H1 (cell line): ENCODE data around the gene PHLDA2. TPM values are rescaled to one million over a fixed set of nuclear protein-coding genes. Genes with fewer than 3 reads are reported as not detected.

Source experiments
- CBX5 ChIP-seq: fragments of 300-800, 300-1000 bp; sonication (generic); IDR thresholded peaks from 2 replicates; pipeline ENCODE4 v1.7.1; 2016; ENCODE audit warnings: antibody characterized with exemption, low read length, low read depth
- POLR2A ChIP-seq, 2 experiments: IDR thresholded peaks; 1 replicate in 1 of 2; 2 replicates in 1 of 2; pipeline ENCODE4 v1.6.1; 2011; ENCODE audit warnings: low read depth in 2 of 2, low read length in 2 of 2, mild to moderate bottlenecking in 2 of 2; ENCODE audit errors: control extremely low read depth in 1 of 2
- RFX5 ChIP-seq: IDR thresholded peaks from 2 replicates; pipeline ENCODE4 v1.6.1; 2011; ENCODE audit warnings: low read depth, low read length, improper control_type of control experiment, borderline replicate concordance
- polyA plus RNA-seq, 7 experiments: library from polyadenylated mRNA; depleted of rRNA in 3 of 7; stranded (reverse) in 5 of 7; unstranded in 2 of 7; fragments of >200 nt in 5 of 7; fragments of 200-250 nt in 2 of 7; gene quantifications; 1 replicate in 5 of 7; 2 replicates in 1 of 7; 4 replicates in 1 of 7; pipeline versions ENCODE4 v1.2.1 to v1.2.3, GENCODE V29; 2011 to 2013; ENCODE audit warnings: missing spikeins in 2 of 7, mixed read lengths in 2 of 7
- total RNA-seq: library from RNA; stranded (reverse); fragmentation: NEBNext Ultra II Directional; extraction: Animal tissue kit (Norgen Biotek cat#: 25700); gene quantifications from 2 replicates; pipeline ENCODE4 v1.2.1, GENCODE V29; 2021
- TF ChIP-seq, protein P1 (sequence below): IDR thresholded peaks from 2 replicates; pipeline ENCODE4 v1.6.1; 2011; ENCODE audit warnings: low read length, improper control_type of control experiment
- TF ChIP-seq, protein P2 (sequence below): fragments of 300-600 bp; sonication (generic); IDR thresholded peaks from 2 replicates; pipeline ENCODE4 v1.7.1; 2012; ENCODE audit warnings: low read length, moderate library complexity, mild to moderate bottlenecking, inconsistent platforms; ENCODE audit not compliant: insufficient replicate concordance
- TF ChIP-seq, protein P3 (sequence below): IDR thresholded peaks from 2 replicates; pipeline ENCODE4 v1.6.1; 2012; ENCODE audit warnings: low read length, inconsistent platforms

PHLDA2 gene
- total and polyA plus RNA-seq, 2 of the 8 experiments (the other 6 are each of a cell fraction or from before 2014, with no cell fraction given): 5.2 to 7.6 TPM

DNA sequence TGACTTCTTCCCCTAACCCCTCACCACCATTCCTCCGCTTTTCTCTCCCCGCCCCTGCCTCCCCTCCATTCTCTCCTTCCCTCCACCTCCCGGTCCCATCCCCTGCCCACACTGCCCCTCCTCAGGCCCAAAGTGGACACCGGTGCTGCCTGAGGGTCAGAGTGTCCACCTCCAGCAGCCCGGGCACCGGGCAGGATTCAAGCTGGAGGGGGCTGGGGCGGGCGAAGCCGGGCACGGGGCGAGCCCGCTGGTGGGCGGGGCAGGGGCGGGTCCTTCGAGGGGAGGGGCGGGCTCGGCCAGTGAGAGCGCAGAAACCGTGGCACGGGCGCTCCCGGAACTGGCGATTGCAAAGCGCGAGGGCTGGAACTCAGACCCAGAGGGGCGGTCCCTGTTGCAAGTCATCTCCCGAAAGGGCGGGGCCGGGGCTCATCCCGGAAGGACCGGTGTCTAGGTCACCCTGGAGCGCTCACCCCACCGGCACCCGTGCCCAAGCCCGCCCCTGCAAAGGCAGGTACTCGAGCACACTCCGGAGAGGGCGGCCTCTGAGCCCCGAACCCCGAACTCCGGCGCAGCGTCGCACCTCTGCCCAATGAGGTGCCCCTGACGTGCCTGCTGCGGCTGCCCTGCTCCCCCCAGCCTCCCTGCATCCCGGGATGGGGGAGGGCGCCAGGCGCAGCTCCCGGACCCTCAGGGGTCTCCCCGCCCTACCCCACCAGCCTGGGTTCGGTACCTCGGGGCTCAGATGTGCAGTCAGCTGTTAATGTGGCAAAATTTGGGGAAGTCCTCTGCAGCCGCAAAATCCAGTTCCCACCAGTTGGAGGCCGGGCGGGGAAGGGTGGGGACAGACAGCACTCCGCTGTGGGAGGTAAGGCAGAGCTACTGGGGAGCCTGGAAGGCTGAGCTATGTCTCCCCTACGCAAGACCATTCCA is 27.1 kb downstream of the PHLDA2 start (continued):
- TF ChIP-seq, protein P1, sequence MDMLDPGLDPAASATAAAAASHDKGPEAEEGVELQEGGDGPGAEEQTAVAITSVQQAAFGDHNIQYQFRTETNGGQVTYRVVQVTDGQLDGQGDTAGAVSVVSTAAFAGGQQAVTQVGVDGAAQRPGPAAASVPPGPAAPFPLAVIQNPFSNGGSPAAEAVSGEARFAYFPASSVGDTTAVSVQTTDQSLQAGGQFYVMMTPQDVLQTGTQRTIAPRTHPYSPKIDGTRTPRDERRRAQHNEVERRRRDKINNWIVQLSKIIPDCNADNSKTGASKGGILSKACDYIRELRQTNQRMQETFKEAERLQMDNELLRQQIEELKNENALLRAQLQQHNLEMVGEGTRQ: no peak
- TF ChIP-seq POLR2A (IDR thresholded peaks at IDR 0.05; ENCODE audit: control extremely low read depth in 1 of 2, low read depth in 2 of 2, low read length in 2 of 2) (peak in 1 of 2 experiments; percentile 18; a peak in 1 of 3 replicates), RFX5 (no peak), CBX5 (no peak)
- TF ChIP-seq, protein P2, sequence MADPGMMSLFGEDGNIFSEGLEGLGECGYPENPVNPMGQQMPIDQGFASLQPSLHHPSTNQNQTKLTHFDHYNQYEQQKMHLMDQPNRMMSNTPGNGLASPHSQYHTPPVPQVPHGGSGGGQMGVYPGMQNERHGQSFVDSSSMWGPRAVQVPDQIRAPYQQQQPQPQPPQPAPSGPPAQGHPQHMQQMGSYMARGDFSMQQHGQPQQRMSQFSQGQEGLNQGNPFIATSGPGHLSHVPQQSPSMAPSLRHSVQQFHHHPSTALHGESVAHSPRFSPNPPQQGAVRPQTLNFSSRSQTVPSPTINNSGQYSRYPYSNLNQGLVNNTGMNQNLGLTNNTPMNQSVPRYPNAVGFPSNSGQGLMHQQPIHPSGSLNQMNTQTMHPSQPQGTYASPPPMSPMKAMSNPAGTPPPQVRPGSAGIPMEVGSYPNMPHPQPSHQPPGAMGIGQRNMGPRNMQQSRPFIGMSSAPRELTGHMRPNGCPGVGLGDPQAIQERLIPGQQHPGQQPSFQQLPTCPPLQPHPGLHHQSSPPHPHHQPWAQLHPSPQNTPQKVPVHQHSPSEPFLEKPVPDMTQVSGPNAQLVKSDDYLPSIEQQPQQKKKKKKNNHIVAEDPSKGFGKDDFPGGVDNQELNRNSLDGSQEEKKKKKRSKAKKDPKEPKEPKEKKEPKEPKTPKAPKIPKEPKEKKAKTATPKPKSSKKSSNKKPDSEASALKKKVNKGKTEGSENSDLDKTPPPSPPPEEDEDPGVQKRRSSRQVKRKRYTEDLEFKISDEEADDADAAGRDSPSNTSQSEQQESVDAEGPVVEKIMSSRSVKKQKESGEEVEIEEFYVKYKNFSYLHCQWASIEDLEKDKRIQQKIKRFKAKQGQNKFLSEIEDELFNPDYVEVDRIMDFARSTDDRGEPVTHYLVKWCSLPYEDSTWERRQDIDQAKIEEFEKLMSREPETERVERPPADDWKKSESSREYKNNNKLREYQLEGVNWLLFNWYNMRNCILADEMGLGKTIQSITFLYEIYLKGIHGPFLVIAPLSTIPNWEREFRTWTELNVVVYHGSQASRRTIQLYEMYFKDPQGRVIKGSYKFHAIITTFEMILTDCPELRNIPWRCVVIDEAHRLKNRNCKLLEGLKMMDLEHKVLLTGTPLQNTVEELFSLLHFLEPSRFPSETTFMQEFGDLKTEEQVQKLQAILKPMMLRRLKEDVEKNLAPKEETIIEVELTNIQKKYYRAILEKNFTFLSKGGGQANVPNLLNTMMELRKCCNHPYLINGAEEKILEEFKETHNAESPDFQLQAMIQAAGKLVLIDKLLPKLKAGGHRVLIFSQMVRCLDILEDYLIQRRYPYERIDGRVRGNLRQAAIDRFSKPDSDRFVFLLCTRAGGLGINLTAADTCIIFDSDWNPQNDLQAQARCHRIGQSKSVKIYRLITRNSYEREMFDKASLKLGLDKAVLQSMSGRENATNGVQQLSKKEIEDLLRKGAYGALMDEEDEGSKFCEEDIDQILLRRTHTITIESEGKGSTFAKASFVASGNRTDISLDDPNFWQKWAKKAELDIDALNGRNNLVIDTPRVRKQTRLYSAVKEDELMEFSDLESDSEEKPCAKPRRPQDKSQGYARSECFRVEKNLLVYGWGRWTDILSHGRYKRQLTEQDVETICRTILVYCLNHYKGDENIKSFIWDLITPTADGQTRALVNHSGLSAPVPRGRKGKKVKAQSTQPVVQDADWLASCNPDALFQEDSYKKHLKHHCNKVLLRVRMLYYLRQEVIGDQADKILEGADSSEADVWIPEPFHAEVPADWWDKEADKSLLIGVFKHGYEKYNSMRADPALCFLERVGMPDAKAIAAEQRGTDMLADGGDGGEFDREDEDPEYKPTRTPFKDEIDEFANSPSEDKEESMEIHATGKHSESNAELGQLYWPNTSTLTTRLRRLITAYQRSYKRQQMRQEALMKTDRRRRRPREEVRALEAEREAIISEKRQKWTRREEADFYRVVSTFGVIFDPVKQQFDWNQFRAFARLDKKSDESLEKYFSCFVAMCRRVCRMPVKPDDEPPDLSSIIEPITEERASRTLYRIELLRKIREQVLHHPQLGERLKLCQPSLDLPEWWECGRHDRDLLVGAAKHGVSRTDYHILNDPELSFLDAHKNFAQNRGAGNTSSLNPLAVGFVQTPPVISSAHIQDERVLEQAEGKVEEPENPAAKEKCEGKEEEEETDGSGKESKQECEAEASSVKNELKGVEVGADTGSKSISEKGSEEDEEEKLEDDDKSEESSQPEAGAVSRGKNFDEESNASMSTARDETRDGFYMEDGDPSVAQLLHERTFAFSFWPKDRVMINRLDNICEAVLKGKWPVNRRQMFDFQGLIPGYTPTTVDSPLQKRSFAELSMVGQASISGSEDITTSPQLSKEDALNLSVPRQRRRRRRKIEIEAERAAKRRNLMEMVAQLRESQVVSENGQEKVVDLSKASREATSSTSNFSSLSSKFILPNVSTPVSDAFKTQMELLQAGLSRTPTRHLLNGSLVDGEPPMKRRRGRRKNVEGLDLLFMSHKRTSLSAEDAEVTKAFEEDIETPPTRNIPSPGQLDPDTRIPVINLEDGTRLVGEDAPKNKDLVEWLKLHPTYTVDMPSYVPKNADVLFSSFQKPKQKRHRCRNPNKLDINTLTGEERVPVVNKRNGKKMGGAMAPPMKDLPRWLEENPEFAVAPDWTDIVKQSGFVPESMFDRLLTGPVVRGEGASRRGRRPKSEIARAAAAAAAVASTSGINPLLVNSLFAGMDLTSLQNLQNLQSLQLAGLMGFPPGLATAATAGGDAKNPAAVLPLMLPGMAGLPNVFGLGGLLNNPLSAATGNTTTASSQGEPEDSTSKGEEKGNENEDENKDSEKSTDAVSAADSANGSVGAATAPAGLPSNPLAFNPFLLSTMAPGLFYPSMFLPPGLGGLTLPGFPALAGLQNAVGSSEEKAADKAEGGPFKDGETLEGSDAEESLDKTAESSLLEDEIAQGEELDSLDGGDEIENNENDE: no peak
- TF ChIP-seq, protein P3, sequence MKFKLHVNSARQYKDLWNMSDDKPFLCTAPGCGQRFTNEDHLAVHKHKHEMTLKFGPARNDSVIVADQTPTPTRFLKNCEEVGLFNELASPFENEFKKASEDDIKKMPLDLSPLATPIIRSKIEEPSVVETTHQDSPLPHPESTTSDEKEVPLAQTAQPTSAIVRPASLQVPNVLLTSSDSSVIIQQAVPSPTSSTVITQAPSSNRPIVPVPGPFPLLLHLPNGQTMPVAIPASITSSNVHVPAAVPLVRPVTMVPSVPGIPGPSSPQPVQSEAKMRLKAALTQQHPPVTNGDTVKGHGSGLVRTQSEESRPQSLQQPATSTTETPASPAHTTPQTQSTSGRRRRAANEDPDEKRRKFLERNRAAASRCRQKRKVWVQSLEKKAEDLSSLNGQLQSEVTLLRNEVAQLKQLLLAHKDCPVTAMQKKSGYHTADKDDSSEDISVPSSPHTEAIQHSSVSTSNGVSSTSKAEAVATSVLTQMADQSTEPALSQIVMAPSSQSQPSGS: no peak
